Astrocyte (in vitro differentiated cells and primary cell): ENCODE measurements around the gene KIF3C. TPM values are rescaled to one million over a fixed set of nuclear protein-coding genes. Genes with fewer than 3 reads are reported as not detected.

ENCODE experiments used
- DNase-seq: peaks from one replicate; pipeline ENCODE4 v3.0.0-alpha.2; 2010; ENCODE audit warnings: low read depth
- FAIRE-seq: peaks from 2 replicates; lab custom pipeline; 2011; peaks lifted over from hg19 to GRCh38; lab: Jason Lieb, UNC
- H2AFZ ChIP-seq: 2 replicates; pipeline ENCODE4 v1.6.0; 2012; ENCODE audit warnings: low read depth, low read length, inconsistent platforms
- H3K27ac ChIP-seq: 2 replicates; pipeline ENCODE4 v1.5.1; 2011; ENCODE audit warnings: low read depth, low read length, inconsistent platforms
- H3K27me3 ChIP-seq: 2 replicates; pipeline ENCODE4 v1.6.0; 2011; ENCODE audit warnings: low read length, inconsistent platforms; ENCODE audit not compliant: insufficient read depth
- H3K36me3 ChIP-seq: 2 replicates; pipeline ENCODE4 v1.5.1; 2011; ENCODE audit warnings: low read length, inconsistent platforms; ENCODE audit not compliant: insufficient read depth
- H3K4me1 ChIP-seq: 2 replicates; pipeline ENCODE4 v1.5.1; 2011; ENCODE audit warnings: low read length, inconsistent platforms; ENCODE audit not compliant: insufficient read depth
- H3K4me2 ChIP-seq: 2 replicates; pipeline ENCODE4 v1.6.0; 2012; ENCODE audit warnings: low read length, inconsistent platforms
- H3K4me3 ChIP-seq: 2 replicates; pipeline ENCODE4 v1.5.1; 2011; ENCODE audit warnings: low read depth, mild to moderate bottlenecking, low read length, inconsistent platforms; ENCODE audit not compliant: insufficient read depth
- H3K79me2 ChIP-seq: 2 replicates; pipeline ENCODE4 v1.6.0; 2012; ENCODE audit warnings: mild to moderate bottlenecking, low read length, inconsistent platforms; ENCODE audit not compliant: insufficient read depth
- H3K9ac ChIP-seq: 2 replicates; pipeline ENCODE4 v1.6.0; 2012; ENCODE audit warnings: mild to moderate bottlenecking, low read length, inconsistent platforms
- H3K9me3 ChIP-seq: 2 replicates; pipeline ENCODE4 v1.5.1; 2012; ENCODE audit warnings: low read depth, mild to moderate bottlenecking, low read length, inconsistent platforms; ENCODE audit not compliant: insufficient read depth
- H4K20me1 ChIP-seq: 2 replicates; pipeline ENCODE4 v1.6.0; 2012; ENCODE audit warnings: low read length, inconsistent platforms; ENCODE audit not compliant: insufficient read depth
- H3K27ac Mint-ChIP-seq: one replicate; pipeline ENCODE4 v1.8.0; 2021; ENCODE audit warnings: mild to moderate bottlenecking, mixed read lengths; ENCODE audit not compliant: unreplicated experiment
- H3K27me3 Mint-ChIP-seq: one replicate; pipeline ENCODE4 v1.8.0; 2021; ENCODE audit warnings: low read depth, mixed read lengths; ENCODE audit not compliant: unreplicated experiment
- H3K36me3 Mint-ChIP-seq: one replicate; pipeline ENCODE4 v1.8.0; 2021; ENCODE audit warnings: low read depth, mixed read lengths; ENCODE audit not compliant: unreplicated experiment
- H3K4me1 Mint-ChIP-seq: one replicate; pipeline ENCODE4 v1.8.0; 2021; ENCODE audit warnings: low read depth, mixed read lengths; ENCODE audit not compliant: unreplicated experiment
- H3K4me3 Mint-ChIP-seq: one replicate; pipeline ENCODE4 v1.8.0; 2021; ENCODE audit warnings: mild to moderate bottlenecking, moderate library complexity, mixed read lengths; ENCODE audit not compliant: unreplicated experiment
- H3K9me3 Mint-ChIP-seq: one replicate; pipeline ENCODE4 v1.8.0; 2021; ENCODE audit warnings: mild to moderate bottlenecking, mixed read lengths; ENCODE audit not compliant: unreplicated experiment
- EZH2 ChIP-seq: IDR thresholded peaks from 2 replicates; pipeline ENCODE4 v1.6.1; 2012; ENCODE audit warnings: mild to moderate bottlenecking, low read length, inconsistent platforms; ENCODE audit not compliant: insufficient read depth
- total RNA-seq: library from RNA; stranded (reverse); gene quantifications from 2 replicates; pipeline ENCODE4 v1.2.1, GENCODE V29; 2021
- TF ChIP-seq, protein P1 (sequence below): IDR thresholded peaks from 2 replicates; pipeline ENCODE4 v1.5.1; 2011; ENCODE audit warnings: low read depth, mild to moderate bottlenecking, inconsistent platforms, low read length, moderate library complexity; ENCODE audit not compliant: insufficient read depth

Gene KIF3C
- total RNA-seq, 1 donor from 2014 or later, result 38.7 TPM

DNA sequence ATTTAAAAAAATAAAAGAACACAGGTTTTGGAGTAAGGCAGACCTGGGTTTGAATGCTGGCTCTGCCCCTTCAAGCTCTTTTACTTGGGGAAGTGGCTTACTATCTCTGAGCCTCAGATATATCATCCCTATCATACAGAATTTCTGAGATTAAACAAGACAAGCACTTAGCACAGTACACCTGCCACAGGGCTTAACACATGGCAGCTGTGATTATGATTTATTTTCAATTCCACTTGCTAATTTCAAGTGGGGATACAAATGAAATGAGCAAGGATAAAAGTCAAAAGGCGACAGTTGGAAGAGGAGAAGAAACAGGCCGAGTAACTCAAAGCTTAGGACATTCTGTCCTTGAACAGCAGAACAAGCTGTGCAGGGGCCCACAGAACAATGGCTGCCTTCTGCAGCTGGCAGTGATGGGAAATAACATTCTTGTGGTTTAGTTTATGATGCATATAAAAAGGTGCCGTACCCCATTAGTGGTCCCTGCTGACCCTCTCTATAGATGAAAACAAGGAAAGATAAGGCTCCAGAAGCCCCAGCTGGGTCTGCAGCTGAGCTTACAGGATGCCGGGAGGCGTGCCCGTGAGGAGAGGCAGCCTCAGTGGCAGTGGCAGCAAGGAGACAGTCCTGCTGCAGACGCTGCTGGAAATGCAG, 45.3 kb downstream of the KIF3C start:
- H2AFZ ChIP-seq, result no peak overlapping the region
- H3K36me3 ChIP-seq, result no peaks in the 10 kb centered on the region
- Mint-ChIP-seq H3K4me1 (no peaks in the 10 kb centered on the region), H3K36me3 (peaks cover 15% of the 10 kb centered on the region), H3K4me3 (no peak overlapping the region), H3K9me3 (no peaks in the 10 kb centered on the region), H3K27me3 (no peaks in the 10 kb centered on the region), H3K27ac (no peak overlapping the region)
- no peaks in the 10 kb centered on the region for H3K27me3 ChIP-seq
- no peak for DNase-seq
- no peaks in the 10 kb centered on the region for H3K9me3 ChIP-seq
- no peak overlapping the region for H3K9ac ChIP-seq
- H3K4me1 ChIP-seq, result no peaks in the 10 kb centered on the region
- TF ChIP-seq, protein P1, sequence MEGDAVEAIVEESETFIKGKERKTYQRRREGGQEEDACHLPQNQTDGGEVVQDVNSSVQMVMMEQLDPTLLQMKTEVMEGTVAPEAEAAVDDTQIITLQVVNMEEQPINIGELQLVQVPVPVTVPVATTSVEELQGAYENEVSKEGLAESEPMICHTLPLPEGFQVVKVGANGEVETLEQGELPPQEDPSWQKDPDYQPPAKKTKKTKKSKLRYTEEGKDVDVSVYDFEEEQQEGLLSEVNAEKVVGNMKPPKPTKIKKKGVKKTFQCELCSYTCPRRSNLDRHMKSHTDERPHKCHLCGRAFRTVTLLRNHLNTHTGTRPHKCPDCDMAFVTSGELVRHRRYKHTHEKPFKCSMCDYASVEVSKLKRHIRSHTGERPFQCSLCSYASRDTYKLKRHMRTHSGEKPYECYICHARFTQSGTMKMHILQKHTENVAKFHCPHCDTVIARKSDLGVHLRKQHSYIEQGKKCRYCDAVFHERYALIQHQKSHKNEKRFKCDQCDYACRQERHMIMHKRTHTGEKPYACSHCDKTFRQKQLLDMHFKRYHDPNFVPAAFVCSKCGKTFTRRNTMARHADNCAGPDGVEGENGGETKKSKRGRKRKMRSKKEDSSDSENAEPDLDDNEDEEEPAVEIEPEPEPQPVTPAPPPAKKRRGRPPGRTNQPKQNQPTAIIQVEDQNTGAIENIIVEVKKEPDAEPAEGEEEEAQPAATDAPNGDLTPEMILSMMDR, result no peak
- TF ChIP-seq EZH2, result no peak
- no peak overlapping the region for H3K27ac ChIP-seq
- FAIRE-seq, result no peak
- H4K20me1 ChIP-seq, result no peaks in the 10 kb centered on the region
- no peaks in the 10 kb centered on the region for H3K79me2 ChIP-seq
- no peak overlapping the region for H3K4me3 ChIP-seq
- no peak overlapping the region for H3K4me2 ChIP-seq

- Histone ChIP-seq H3K27ac (no peak overlapping the region), H4K20me1 (no peaks in the 10 kb centered on the region), H3K4me2 (no peak overlapping the region), H3K36me3 (peaks cover 6% of the 10 kb centered on the region), H3K9me3 (no peaks in the 10 kb centered on the region), H3K4me1 (no peaks in the 10 kb centered on the region), H3K79me2 (no peaks in the 10 kb centered on the region), H3K27me3 (no peaks in the 10 kb centered on the region), H2AFZ (no peak overlapping the region), H3K9ac (no peak overlapping the region), H3K4me3 (no peak overlapping the region)
- Mint-ChIP-seq H3K36me3 (peaks cover 15% of the 10 kb centered on the region), H3K4me1 (no peaks in the 10 kb centered on the region), H3K4me3 (no peak overlapping the region), H3K27me3 (no peaks in the 10 kb centered on the region), H3K27ac (no peak overlapping the region), H3K9me3 (no peaks in the 10 kb centered on the region)
- FAIRE-seq (no peak), DNase-seq (no peak)
- TF ChIP-seq EZH2, result no peak
- TF ChIP-seq, protein P1, result no peak
Observed at GRCh38 chr2:25933622-25934021, 48.7 kb downstream of the KIF3C start.

DNA sequence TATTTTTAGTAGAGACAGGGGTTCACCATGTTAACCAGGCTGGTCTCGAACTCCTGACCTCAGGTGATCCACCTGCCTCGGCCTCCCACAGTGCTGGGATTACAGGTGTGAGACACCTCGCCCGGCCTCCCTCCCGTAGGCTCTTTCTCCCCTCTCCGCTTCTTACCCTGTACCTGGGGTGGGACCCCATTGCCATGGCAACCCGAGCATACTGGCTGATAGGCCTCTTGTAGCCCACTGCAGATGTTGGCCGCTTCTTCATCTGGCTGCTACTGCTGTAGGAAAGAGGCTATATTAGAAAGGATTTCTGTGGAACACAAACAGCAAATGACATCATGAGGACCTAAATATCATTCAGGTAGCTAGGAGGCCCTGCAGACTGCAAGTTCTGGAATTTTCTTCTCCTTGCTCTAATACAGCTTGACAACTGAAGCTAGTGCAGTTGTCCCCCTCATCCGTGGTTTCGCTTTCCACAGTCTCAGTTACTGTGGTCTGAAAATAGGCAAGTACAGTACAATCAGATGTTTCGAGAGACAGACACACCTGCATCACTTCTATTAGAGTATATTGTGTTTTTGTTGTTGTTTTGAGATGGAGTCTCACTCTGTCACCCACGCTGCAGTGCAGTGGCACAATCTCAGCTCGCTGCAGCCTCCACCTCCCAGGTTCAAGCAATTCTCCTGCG, 52.4 kb downstream of the KIF3C start:
- Mint-ChIP-seq H3K4me3 (no peak overlapping the region), H3K36me3 (peaks cover 17% of the 10 kb centered on the region), H3K27me3 (no peaks in the 10 kb centered on the region), H3K4me1 (no peaks in the 10 kb centered on the region), H3K27ac (no peak overlapping the region), H3K9me3 (no peaks in the 10 kb centered on the region)
- Histone ChIP-seq H3K9ac (no peak overlapping the region), H4K20me1 (no peaks in the 10 kb centered on the region), H3K9me3 (no peaks in the 10 kb centered on the region), H3K36me3 (peaks cover 16% of the 10 kb centered on the region), H3K4me1 (no peaks in the 10 kb centered on the region), H3K4me3 (no peak overlapping the region), H3K4me2 (no peak overlapping the region), H3K27ac (no peak overlapping the region), H2AFZ (no peak overlapping the region), H3K27me3 (no peaks in the 10 kb centered on the region), H3K79me2 (no peaks in the 10 kb centered on the region)
- DNase-seq, result no peak
- no peak for TF ChIP-seq EZH2
- TF ChIP-seq, protein P1, result no peak
- no peak for FAIRE-seq
